ENCODE measurements around the gene LY86.

The LY86 gene

DNA sequence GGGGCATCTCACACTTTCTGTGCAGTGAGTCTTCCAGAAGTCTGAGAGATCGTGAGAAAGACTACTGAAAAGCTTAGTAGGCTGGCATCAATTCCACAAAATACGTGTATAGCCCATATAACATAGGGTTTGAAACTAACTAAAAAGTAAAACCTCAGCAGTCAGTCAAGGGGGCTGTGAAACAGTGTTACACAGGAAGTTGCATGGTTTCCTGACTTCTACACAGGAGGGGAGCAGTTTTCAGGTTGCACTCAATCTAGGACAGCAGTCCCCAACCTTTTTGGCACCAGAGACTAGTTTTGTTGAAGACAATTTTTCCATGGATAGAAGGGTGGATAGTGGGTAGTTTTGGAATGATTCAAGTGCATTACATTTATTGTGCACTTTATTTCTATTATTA lies 4.7 kb upstream of the LY86 start:
- no peak for TF ChIP-seq FOXP2 (optimal IDR thresholded peaks at IDR 0.05; ENCODE audit: borderline replicate concordance, extremely low read depth, extremely low read length, insufficient read depth)
- no peak for TF ChIP-seq SIN3A (IDR thresholded peaks at IDR 0.05; ENCODE audit: borderline replicate concordance, insufficient read depth, low read length)

DNA sequence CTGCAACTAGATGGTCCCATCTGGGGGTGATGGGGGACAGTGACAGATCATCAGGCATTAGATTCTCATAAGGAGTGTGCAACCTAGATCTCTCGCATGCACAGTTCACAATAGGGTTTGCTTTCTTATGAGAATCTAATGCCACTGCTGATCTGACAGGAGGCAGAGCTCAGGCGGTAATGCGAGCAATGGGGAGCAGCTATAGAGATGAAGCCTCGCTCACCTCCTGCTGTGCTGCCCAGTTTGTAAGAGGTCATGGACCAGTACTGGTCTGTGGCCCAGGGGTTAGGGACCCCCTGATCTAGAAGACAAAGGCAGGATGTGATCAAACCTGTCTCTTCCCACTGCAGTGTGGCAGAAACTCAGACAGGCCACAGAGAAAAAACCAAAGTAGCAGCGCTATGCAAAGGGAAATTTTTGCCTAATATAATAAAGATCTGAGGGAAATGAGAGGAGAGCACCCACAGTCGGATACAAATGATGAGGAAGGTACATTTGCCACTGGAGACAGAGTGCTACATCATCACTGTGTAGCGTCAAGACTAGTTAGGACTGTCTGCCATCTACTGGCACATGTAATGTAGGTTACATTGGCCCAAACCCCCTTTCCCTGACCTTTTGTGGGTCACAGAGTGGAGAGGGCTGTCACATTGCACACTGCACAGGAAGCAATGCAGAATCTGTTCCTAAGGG lies 4.1 kb upstream of the LY86 start:
- TF ChIP-seq POLR2AphosphoS5 (IDR thresholded peaks at IDR 0.05; ENCODE audit: low read depth, low read length): no peak

DNA sequence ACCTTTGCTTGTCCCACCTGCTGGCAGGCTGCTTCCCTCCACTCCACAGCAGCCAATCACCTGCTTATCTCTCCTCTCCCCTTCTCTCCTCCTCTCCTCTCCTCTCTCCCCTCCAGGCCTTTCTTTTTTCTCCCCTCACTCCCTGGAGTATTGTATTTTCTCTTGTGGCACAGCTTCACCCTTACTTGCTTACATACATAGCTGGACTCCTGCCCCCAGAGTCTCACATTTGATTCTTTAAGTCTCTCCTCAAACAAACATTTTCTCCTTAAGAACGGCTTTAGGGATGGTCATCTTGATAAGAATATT lies 3.6 kb upstream of the LY86 start:
- TF ChIP-seq, protein P1, sequence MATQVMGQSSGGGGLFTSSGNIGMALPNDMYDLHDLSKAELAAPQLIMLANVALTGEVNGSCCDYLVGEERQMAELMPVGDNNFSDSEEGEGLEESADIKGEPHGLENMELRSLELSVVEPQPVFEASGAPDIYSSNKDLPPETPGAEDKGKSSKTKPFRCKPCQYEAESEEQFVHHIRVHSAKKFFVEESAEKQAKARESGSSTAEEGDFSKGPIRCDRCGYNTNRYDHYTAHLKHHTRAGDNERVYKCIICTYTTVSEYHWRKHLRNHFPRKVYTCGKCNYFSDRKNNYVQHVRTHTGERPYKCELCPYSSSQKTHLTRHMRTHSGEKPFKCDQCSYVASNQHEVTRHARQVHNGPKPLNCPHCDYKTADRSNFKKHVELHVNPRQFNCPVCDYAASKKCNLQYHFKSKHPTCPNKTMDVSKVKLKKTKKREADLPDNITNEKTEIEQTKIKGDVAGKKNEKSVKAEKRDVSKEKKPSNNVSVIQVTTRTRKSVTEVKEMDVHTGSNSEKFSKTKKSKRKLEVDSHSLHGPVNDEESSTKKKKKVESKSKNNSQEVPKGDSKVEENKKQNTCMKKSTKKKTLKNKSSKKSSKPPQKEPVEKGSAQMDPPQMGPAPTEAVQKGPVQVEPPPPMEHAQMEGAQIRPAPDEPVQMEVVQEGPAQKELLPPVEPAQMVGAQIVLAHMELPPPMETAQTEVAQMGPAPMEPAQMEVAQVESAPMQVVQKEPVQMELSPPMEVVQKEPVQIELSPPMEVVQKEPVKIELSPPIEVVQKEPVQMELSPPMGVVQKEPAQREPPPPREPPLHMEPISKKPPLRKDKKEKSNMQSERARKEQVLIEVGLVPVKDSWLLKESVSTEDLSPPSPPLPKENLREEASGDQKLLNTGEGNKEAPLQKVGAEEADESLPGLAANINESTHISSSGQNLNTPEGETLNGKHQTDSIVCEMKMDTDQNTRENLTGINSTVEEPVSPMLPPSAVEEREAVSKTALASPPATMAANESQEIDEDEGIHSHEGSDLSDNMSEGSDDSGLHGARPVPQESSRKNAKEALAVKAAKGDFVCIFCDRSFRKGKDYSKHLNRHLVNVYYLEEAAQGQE (IDR thresholded peaks at IDR 0.05; ENCODE audit: insufficient read depth in 1 of 2, low read depth in 2 of 2, low read length in 2 of 2): no peak
- no peak for TF ChIP-seq POLR2AphosphoS5 (IDR thresholded peaks at IDR 0.05; ENCODE audit: low read depth, low read length)
- TF ChIP-seq SIN3A (IDR thresholded peaks at IDR 0.05; ENCODE audit: borderline replicate concordance, insufficient read depth, low read length): no peak
- no peak for TF ChIP-seq TAF1 (IDR thresholded peaks at IDR 0.05; ENCODE audit: borderline replicate concordance, insufficient read depth, low read length)
- TF ChIP-seq FOXP2 (optimal IDR thresholded peaks at IDR 0.05; ENCODE audit: borderline replicate concordance, extremely low read depth, extremely low read length, insufficient read depth): no peak

DNA sequence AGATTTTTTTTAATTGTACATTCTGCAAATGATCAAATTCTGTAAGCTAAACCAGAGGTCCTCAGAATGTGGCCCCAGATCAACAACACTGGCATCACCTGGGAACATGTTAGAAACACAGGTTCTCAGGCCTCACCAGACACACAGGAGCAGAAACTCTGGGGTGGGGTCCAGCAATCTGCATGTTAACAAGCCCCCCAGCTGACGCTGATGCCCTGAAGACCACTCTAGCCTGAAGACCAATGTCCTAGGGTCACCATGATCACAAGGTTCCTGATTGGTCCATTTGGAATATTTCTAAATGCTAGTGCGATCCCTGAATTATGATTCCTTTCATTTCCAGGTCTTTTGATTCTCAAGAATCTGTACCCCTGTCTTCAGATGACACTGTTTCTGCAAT lies 2.4 kb upstream of the LY86 start:
- TF ChIP-seq, protein P1 (IDR thresholded peaks at IDR 0.05; ENCODE audit: insufficient read depth in 1 of 2, low read depth in 2 of 2, low read length in 2 of 2): no peak
- no peak for TF ChIP-seq FOXP2 (optimal IDR thresholded peaks at IDR 0.05; ENCODE audit: borderline replicate concordance, extremely low read depth, extremely low read length, insufficient read depth)
- no peak for TF ChIP-seq TAF1 (IDR thresholded peaks at IDR 0.05; ENCODE audit: borderline replicate concordance, insufficient read depth, low read length)
- no peak for TF ChIP-seq SIN3A (IDR thresholded peaks at IDR 0.05; ENCODE audit: borderline replicate concordance, insufficient read depth, low read length)
- TF ChIP-seq POLR2AphosphoS5 (IDR thresholded peaks at IDR 0.05; ENCODE audit: low read depth, low read length): no peak

DNA sequence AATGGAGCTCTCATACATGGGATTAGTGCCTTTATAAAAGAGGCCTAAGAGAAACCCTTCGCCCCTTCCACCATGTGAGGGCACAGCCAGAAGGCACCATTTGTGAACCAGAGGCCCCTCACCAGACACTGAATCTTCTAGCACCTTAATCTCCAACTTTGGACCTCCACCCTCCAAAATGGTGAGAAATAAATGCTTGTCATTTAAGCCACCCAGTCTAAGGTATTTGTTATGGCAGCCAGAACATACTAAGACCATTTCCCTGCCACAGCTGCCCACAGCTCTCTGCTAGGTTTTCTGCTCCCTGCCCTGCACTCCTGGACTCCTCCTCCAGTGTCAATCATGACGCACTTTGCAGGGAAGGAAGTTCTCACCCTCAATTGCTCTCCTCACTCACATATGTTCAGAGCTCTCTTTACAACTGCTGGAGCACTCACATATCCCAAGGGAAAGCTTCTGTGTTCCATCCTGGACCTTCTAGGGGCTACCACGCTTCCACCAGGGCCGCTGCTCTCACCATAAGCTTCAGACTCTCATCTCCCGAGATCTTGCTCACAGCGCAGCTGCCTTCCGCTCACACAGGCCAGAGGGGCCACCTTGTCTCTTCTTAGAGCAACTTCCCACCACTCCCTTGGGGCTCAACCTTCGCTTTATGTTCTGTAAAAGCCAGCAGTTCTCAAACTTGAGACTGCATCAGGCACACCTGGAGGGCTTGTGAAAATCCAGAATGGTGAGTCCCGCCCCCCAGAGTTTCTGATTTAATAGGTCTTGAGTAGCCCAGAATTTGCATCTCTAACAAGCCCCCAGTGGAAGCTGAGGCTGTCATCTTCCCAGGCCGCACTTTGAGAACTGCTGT lies 1.6 kb upstream of the LY86 start:
- TF ChIP-seq, protein P1 (IDR thresholded peaks at IDR 0.05; ENCODE audit: insufficient read depth in 1 of 2, low read depth in 2 of 2, low read length in 2 of 2): no peak
- no peak for TF ChIP-seq TAF1 (IDR thresholded peaks at IDR 0.05; ENCODE audit: borderline replicate concordance, insufficient read depth, low read length)
- TF ChIP-seq SIN3A (IDR thresholded peaks at IDR 0.05; ENCODE audit: borderline replicate concordance, insufficient read depth, low read length): no peak
- no peak for TF ChIP-seq POLR2AphosphoS5 (IDR thresholded peaks at IDR 0.05; ENCODE audit: low read depth, low read length)
- TF ChIP-seq FOXP2 (optimal IDR thresholded peaks at IDR 0.05; ENCODE audit: borderline replicate concordance, extremely low read depth, extremely low read length, insufficient read depth): no peak

DNA sequence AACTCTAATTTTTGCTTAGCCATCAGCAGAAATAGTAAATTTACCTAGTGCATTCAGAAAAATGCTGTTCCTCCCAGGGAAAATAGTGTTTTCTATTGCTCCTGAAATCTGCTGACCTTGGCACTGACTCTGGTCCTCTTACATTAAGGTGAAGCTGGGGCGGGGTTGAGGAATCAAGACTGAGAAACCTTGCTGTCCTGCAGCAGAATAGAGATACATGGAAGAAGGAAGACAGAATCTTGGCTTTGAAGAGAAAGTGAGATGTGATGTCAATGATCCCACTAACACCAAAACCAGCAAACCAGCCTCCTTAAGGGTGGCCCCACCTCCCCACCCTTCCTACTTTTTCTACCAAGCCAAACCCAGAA lies 840 bp upstream of the LY86 start:
- TF ChIP-seq, protein P1 (IDR thresholded peaks at IDR 0.05; ENCODE audit: insufficient read depth in 1 of 2, low read depth in 2 of 2, low read length in 2 of 2): no peak
- TF ChIP-seq FOXP2 (optimal IDR thresholded peaks at IDR 0.05; ENCODE audit: borderline replicate concordance, extremely low read depth, extremely low read length, insufficient read depth): no peak
- no peak for TF ChIP-seq POLR2AphosphoS5 (IDR thresholded peaks at IDR 0.05; ENCODE audit: low read depth, low read length)
- no peak for TF ChIP-seq TAF1 (IDR thresholded peaks at IDR 0.05; ENCODE audit: borderline replicate concordance, insufficient read depth, low read length)

Data from PFSK-1 (cell line).